GM18499 (cell line): ENCODE results near the gene VPS13C.

Experiments used
- ATAC-seq: cut with Tn5 transposase; IDR thresholded peaks from one replicate; pipeline ENCODE4 v1.9.1; 2021; ENCODE audit warnings: moderate number of reproducible peaks; ENCODE audit not compliant: insufficient read depth, unreplicated experiment

The VPS13C gene

GRCh38 chr15:61829514-61829889 is 230.7 kb downstream of the VPS13C start:
- ATAC-seq: no peak

- ATAC-seq: no peak
Measured at GRCh38 chr15:61828860-61829513, 231.3 kb downstream of the VPS13C start.

GRCh38 chr15:61828008-61828407 is 232.2 kb downstream of the VPS13C start:
- no peak for ATAC-seq

GRCh38 chr15:61827131-61827530 is 233.1 kb downstream of the VPS13C start:
- no peak for ATAC-seq

GRCh38 chr15:61824291-61824690 is 236.0 kb downstream of the VPS13C start:
- ATAC-seq: no peak

- no peak for ATAC-seq
Measured at GRCh38 chr15:61822511-61822910, 237.7 kb downstream of the VPS13C start.

- ATAC-seq: no peak
Measured at GRCh38 chr15:61820951-61821350, 239.3 kb downstream of the VPS13C start.

- ATAC-seq: no peak
Measured at GRCh38 chr15:61820212-61820611, 240.0 kb downstream of the VPS13C start.

GRCh38 chr15:61819386-61819785 is 240.9 kb downstream of the VPS13C start:
- ATAC-seq: no peak

- ATAC-seq: no peak
Measured at GRCh38 chr15:61818801-61819200, 241.4 kb downstream of the VPS13C start.

- no peak for ATAC-seq
Measured at GRCh38 chr15:61816856-61817255, 243.4 kb downstream of the VPS13C start.

- ATAC-seq: no peak
Measured at GRCh38 chr15:61815356-61816083, 244.7 kb downstream of the VPS13C start.

- ATAC-seq: no peak
Measured at GRCh38 chr15:61812476-61812875, 247.8 kb downstream of the VPS13C start.

GRCh38 chr15:61811952-61812351 is 248.3 kb downstream of the VPS13C start:
- no peak for ATAC-seq

GRCh38 chr15:61809216-61809615 is 251.0 kb downstream of the VPS13C start:
- no peak for ATAC-seq

GRCh38 chr15:61807281-61807929 is 252.8 kb downstream of the VPS13C start:
- no peak for ATAC-seq
